K562 (cell line): ENCODE measurements around the gene NR5A1. TPM values are rescaled to one million over a fixed set of nuclear protein-coding genes. Genes with fewer than 3 reads are reported as not detected.

Source experiments
- ATAC-seq: fragments of 200-7000 bp; cut with Tn5 transposase; 3 replicates; pipeline ENCODE4 v1.9.1; 2020; ENCODE audit warnings: moderate library complexity
- BruUV-seq: library from RNA; stranded (reverse); fragments of 400-500 nt; replicated peaks from 2 replicates; lab custom pipeline; 2021; lab: Mats Ljungman, UMichigan
- CTCF ChIA-PET: fragments of 300-600 bp; formaldehyde crosslinking; extraction: SDS; loops from one replicate; lab custom pipeline; 2021; ENCODE audit warnings: low intra/inter-chr PET ratio; lab: Yijun Ruan, JAX
- POLR2A ChIA-PET: fragments of 300-600, 350-650 bp; sonication (Branson Sonifier 250); formaldehyde crosslinking; extraction: SDS; loops from one replicate; lab custom pipeline; 2021; ENCODE audit warnings: antibody characterized with exemption, inconsistent platforms; lab: Yijun Ruan, JAX
- DNase-seq, 4 experiments: peaks; one replicate each; pipeline versions ENCODE4 v3.0.0 to v3.0.0-alpha.2; 2011 to 2018; ENCODE audit warnings: low spot score in 3 of 4, mixed read lengths in 3 of 4; ENCODE audit errors: extremely low read depth in 1 of 4
- FAIRE-seq: peaks from 2 replicates; lab custom pipeline; 2011; peaks lifted over from hg19 to GRCh38; lab: Jason Lieb, UNC
- H2AFZ ChIP-seq: 2 replicates; pipeline ENCODE4 v1.6.0; 2011; ENCODE audit warnings: low read depth, low read length, control low read depth, inconsistent platforms
- H3K27ac ChIP-seq: fragments of 200-600 bp; 3 replicates; pipeline ENCODE4 v1.8.0; 2011; ENCODE audit warnings: low read depth, mild to moderate bottlenecking, control low read depth, inconsistent platforms, low read length, moderate library complexity, mixed read lengths; ENCODE audit errors: extremely low read depth
- H3K27me3 ChIP-seq, 2 experiments: fragments of 300-600 bp in 1 of 2; 2 replicates in 1 of 2; 3 replicates in 1 of 2; pipeline versions ENCODE4 v1.6.0 to v1.8.0; 2011; ENCODE audit warnings: inconsistent platforms in 2 of 2, low read length in 2 of 2, mild to moderate bottlenecking in 1 of 2, mixed read lengths in 1 of 2, moderate library complexity in 1 of 2; ENCODE audit not compliant: control insufficient read depth in 2 of 2, insufficient read depth in 2 of 2
- H3K36me3 ChIP-seq: fragments of 300-600 bp; 3 replicates; pipeline ENCODE4 v1.8.0; 2011; ENCODE audit warnings: mild to moderate bottlenecking, low read length, inconsistent platforms; ENCODE audit not compliant: control insufficient read depth, insufficient read depth
- H3K4me1 ChIP-seq, 2 experiments: fragments of 200-600 bp in 1 of 2; replicated peaks in 1 of 2; 2 replicates in 1 of 2; 3 replicates in 1 of 2; pipeline versions ENCODE4 v1.5.1 to v1.8.0; 2011; ENCODE audit warnings: inconsistent platforms in 2 of 2, low read length in 2 of 2, mild to moderate bottlenecking in 1 of 2, mixed read lengths in 1 of 2, moderate library complexity in 1 of 2; ENCODE audit not compliant: control insufficient read depth in 2 of 2, insufficient read depth in 2 of 2
- H3K4me2 ChIP-seq: 2 replicates; pipeline ENCODE4 v1.6.1; 2011; ENCODE audit warnings: low read length, control low read depth, inconsistent platforms, mixed read lengths; ENCODE audit not compliant: insufficient read depth
- H3K4me3 ChIP-seq: fragments of 200-600 bp; sonication (generic), shearing (Covaris generic); 2 replicates; pipeline ENCODE4 v1.5.1; 2016; ENCODE audit warnings: control low read depth, inconsistent platforms
- H3K79me2 ChIP-seq: fragments of 200-600 bp; 3 replicates; pipeline ENCODE4 v1.8.0; 2011; ENCODE audit warnings: low read length, inconsistent platforms; ENCODE audit not compliant: control insufficient read depth, insufficient read depth
- H3K9ac ChIP-seq, 2 experiments: 2 replicates each; pipeline versions ENCODE4 v1.6.0 to v1.6.1; 2011; ENCODE audit warnings: low read depth in 2 of 2, low read length in 2 of 2, control low read depth in 1 of 2, inconsistent platforms in 1 of 2, mild to moderate bottlenecking in 1 of 2, mixed read lengths in 1 of 2; ENCODE audit not compliant: insufficient read depth in 1 of 2
- H3K9me1 ChIP-seq: one replicate; pipeline ENCODE4 v1.6.0; 2011; ENCODE audit warnings: inconsistent platforms, mild to moderate bottlenecking, low read length, moderate library complexity; ENCODE audit not compliant: control insufficient read depth, insufficient read depth
- H3K9me3 ChIP-seq: replicated peaks from 2 replicates; pipeline ENCODE4 v1.5.1; 2011; ENCODE audit warnings: low read depth, low read length, inconsistent platforms; ENCODE audit not compliant: control insufficient read depth, insufficient read depth
- H4K20me1 ChIP-seq: replicated peaks from 2 replicates; pipeline ENCODE4 v1.6.1; 2011; ENCODE audit warnings: low read length, inconsistent platforms, mixed read lengths; ENCODE audit not compliant: control insufficient read depth, insufficient read depth
- CTCFL ChIP-seq: IDR thresholded peaks from 2 replicates; pipeline ENCODE4 v1.6.1; 2011; ENCODE audit warnings: borderline replicate concordance, low read depth, mild to moderate bottlenecking, moderate library complexity, low read length; ENCODE audit not compliant: insufficient read depth, poor library complexity, severe bottlenecking
- DEAF1 ChIP-seq: fragments of 450-650 bp; formaldehyde crosslinking; IDR thresholded peaks from 2 replicates; pipeline ENCODE4 v1.4.0; 2020; ENCODE audit warnings: mild to moderate bottlenecking, moderate library complexity
- FOXA1 ChIP-seq: fragments of 450-650 bp; IDR thresholded peaks from 2 replicates; pipeline ENCODE4 v1.6.1; 2016; ENCODE audit warnings: mild to moderate bottlenecking, borderline replicate concordance
- HOMEZ ChIP-seq: fragments of 250-450 bp; sonication (Bioruptor Pico); IDR thresholded peaks from 2 replicates; pipeline ENCODE4 v1.4.0; 2020; ENCODE audit warnings: mild to moderate bottlenecking, moderate library complexity
- ID3 ChIP-seq, 2 experiments: fragments of 250-450 bp in 1 of 2; fragments of 450-650 bp in 1 of 2; sonication (Bioruptor Pico) in 1 of 2; IDR thresholded peaks; 2 replicates each; pipeline versions ENCODE4 v1.6.1 to v1.8.0; 2016 to 2021; ENCODE audit warnings: mild to moderate bottlenecking in 2 of 2, moderate library complexity in 2 of 2, missing compliant biosample characterization in 1 of 2, missing genetic modification characterization in 1 of 2
- IRF2 ChIP-seq: sonication (generic); formaldehyde crosslinking; IDR thresholded peaks from 2 replicates; pipeline ENCODE4 v1.8.1; 2022; ENCODE audit warnings: mild to moderate bottlenecking, missing genetic modification reagents
- IRF9 ChIP-seq: fragments of 450-650 bp; IDR thresholded peaks from 2 replicates; pipeline ENCODE4 v1.6.1; 2016; ENCODE audit warnings: missing biosample characterization, missing genetic modification characterization
- SMAD4 ChIP-seq: fragments of 250-450 bp; sonication (Bioruptor Pico); conservative IDR thresholded peaks from 2 replicates; pipeline ENCODE4 v1.8.0; 2021; ENCODE audit warnings: inconsistent platforms, mild to moderate bottlenecking, moderate library complexity
- ZBTB49 ChIP-seq: sonication (generic); formaldehyde crosslinking; IDR thresholded peaks from 2 replicates; pipeline ENCODE4 v1.8.0; 2022; ENCODE audit warnings: missing genetic modification reagents, mild to moderate bottlenecking, borderline replicate concordance
- ZNF76 ChIP-seq: fragments of 250-450 bp; sonication (Bioruptor Pico); IDR thresholded peaks from 2 replicates; pipeline ENCODE4 v1.4.0; 2020; ENCODE audit warnings: mild to moderate bottlenecking, moderate library complexity, borderline replicate concordance
- ZNF79 ChIP-seq: fragments of 250-450 bp; sonication (Bioruptor Pico); IDR thresholded peaks from 2 replicates; pipeline ENCODE4 v1.4.0; 2020; ENCODE audit warnings: low read depth, mild to moderate bottlenecking, moderate library complexity
- WGBS: fragments of 100-300 bp; shearing (Covaris generic); methylation state at CpG from one replicate; pipeline ENCODE4 v1.1.6; 2016; ENCODE audit warnings: low coverage, mixed read lengths; ENCODE audit not compliant: insufficient coverage; ENCODE audit errors: missing lambda C conversion rate; 5-methylcytosine and 5-hydroxymethylcytosine counted together
- in situ Hi-C: fragments of 300-500 bp; cut with MboI; formaldehyde crosslinking; loops from 4 replicates; pipeline ENCODE4 v1.15.0; 2018; ENCODE audit warnings: inconsistent platforms, mixed read lengths
- intact Hi-C: fragments of 100-400 bp; cut with micrococcal nuclease; formaldehyde crosslinking; loops from 2 replicates; pipeline ENCODE4 v1.14.2; 2022
- polyA plus RNA-seq, 8 experiments: library from polyadenylated mRNA; depleted of rRNA in 4 of 8; stranded (reverse) in 5 of 8; unstranded in 3 of 8; fragments of >200 nt; fragmentation: Nextera tagmentation in 2 of 8; fragmentation: Illumina TruSeq in 1 of 8; extraction: Ambion mirVana in 2 of 8; extraction: Trizol in 1 of 8; gene quantifications; 2 replicates each; pipeline versions ENCODE4 v1.2.1 to v1.2.3, GENCODE V29; 2011 to 2014; ENCODE audit warnings: inconsistent platforms in 1 of 8, missing spikeins in 1 of 8
- total RNA-seq, 7 experiments: library from RNA; depleted of rRNA in 6 of 7; stranded (reverse); fragments of >200 nt in 6 of 7; fragmentation: Illumina TruSeq in 2 of 7; extraction: Trizol in 2 of 7; gene quantifications; 2 replicates each; pipeline versions ENCODE4 v1.2.1 to v1.2.3, GENCODE V29; 2011 to 2021; ENCODE audit warnings: low replicate concordance in 1 of 7

NR5A1 gene
- total and polyA plus RNA-seq, 9 of the 15 experiments (the other 6 are each of a cell fraction or from before 2014, with no cell fraction given): 0.11 to 0.32 (median 0.20) TPM; not detected in 6

- no peaks in the 10 kb centered on the region for H3K9me3 ChIP-seq
- H3K9me1 ChIP-seq: no peaks in the 10 kb centered on the region
- no peak overlapping the region for H2AFZ ChIP-seq
- H3K36me3 ChIP-seq: no peaks in the 10 kb centered on the region
- FAIRE-seq (no peak), DNase-seq (no peak), ATAC-seq (no peak)
- BruUV-seq: no TSS peak
- no peaks in the 10 kb centered on the region for H3K79me2 ChIP-seq
- H3K9ac ChIP-seq: no peak overlapping the region
- ChIA-PET CTCF (no interaction called here), POLR2A (interaction anchor here (0.6 to 1.0 kb wide), 2 partner anchors 18 to 381 kb away, joined by 3 read pairs; no protein-coding TSS in a partner anchor)
- intact Hi-C loops: no loop called here
- WGBS: 11% methylated on average over 7 of the region's 7 CpGs
- H3K4me1 ChIP-seq: peaks cover 2 to 37% of the 10 kb centered on the region in 2 experiments; a peak in 4 of 5 replicates
- peaks cover 27% of the 10 kb centered on the region; the same call in 1 of the 2 replicates for H4K20me1 ChIP-seq
- peaks cover 5 to 36% of the 10 kb centered on the region in 2 experiments; a peak in 3 of 5 replicates for H3K27me3 ChIP-seq
- no peak overlapping the region for H3K4me2 ChIP-seq
- no peak overlapping the region for H3K27ac ChIP-seq
- in situ Hi-C loops: no loop called here
- H3K4me3 ChIP-seq: no peak overlapping the region
- TF ChIP-seq DEAF1 (CRISPR knock-in tag) (no peak), ZNF79 (CRISPR knock-in tag) (no peak), ZBTB49 (CRISPR knock-in tag) (no peak), CTCFL (no peak), IRF2 (CRISPR knock-in tag) (no peak), HOMEZ (CRISPR knock-in tag) (no peak), IRF9 (tag) (no peak), SMAD4 (CRISPR knock-in tag) (no peak), ZNF76 (no peak), ID3 (CRISPR knock-in tag; IDR thresholded peaks at IDR 0.05) (no peak), ID3 (tag; IDR thresholded peaks at IDR 0.05) (no peak), FOXA1 (no peak)
Measured at GRCh38 chr9:124455820-124456219, 51.4 kb downstream of the NR5A1 start.
